Neuronal stem cell (in vitro differentiated cells): Measurements from ENCODE around the gene IL16.

Experiments
- DNase-seq: peaks from one replicate; pipeline ENCODE4 v3.0.0-alpha.2; 2013; ENCODE audit warnings: low spot score
- H2AFZ ChIP-seq: one replicate; pipeline ENCODE4 v1.6.1; 2013; ENCODE audit warnings: mild to moderate bottlenecking, low read length, inconsistent platforms
- H2AK5ac ChIP-seq: 2 replicates; pipeline ENCODE4 v1.6.1; 2013; ENCODE audit warnings: low read depth, mild to moderate bottlenecking, inconsistent platforms, low read length, moderate library complexity, mixed read lengths
- H2BK120ac ChIP-seq: 2 replicates; pipeline ENCODE4 v1.6.1; 2013; ENCODE audit warnings: low read depth, mild to moderate bottlenecking, inconsistent platforms, low read length, moderate library complexity, mixed read lengths
- H2BK12ac ChIP-seq: one replicate; pipeline ENCODE4 v1.6.1; 2013; ENCODE audit warnings: low read length, inconsistent platforms
- H2BK15ac ChIP-seq: 2 replicates; pipeline ENCODE4 v1.6.1; 2013; ENCODE audit warnings: mild to moderate bottlenecking, low read length, inconsistent platforms, mixed read lengths
- H2BK5ac ChIP-seq: one replicate; pipeline ENCODE4 v1.6.1; 2013; ENCODE audit warnings: inconsistent platforms, mild to moderate bottlenecking, low read length, moderate library complexity
- H3K14ac ChIP-seq: one replicate; pipeline ENCODE4 v1.6.1; 2013; ENCODE audit warnings: low read length, inconsistent platforms
- H3K18ac ChIP-seq: 2 replicates; pipeline ENCODE4 v1.6.1; 2013; ENCODE audit warnings: low read length, inconsistent platforms
- H3K23ac ChIP-seq: 2 replicates; pipeline ENCODE4 v1.6.1; 2013; ENCODE audit warnings: low read depth, mild to moderate bottlenecking, mixed read lengths, low read length, inconsistent platforms; ENCODE audit not compliant: poor library complexity
- H3K27ac ChIP-seq: replicated peaks from 3 replicates; pipeline ENCODE4 v1.5.1; 2013; ENCODE audit warnings: low read length, inconsistent platforms
- H3K27me3 ChIP-seq, 3 experiments: 2 replicates each; pipeline ENCODE4 v1.6.1; 2013; ENCODE audit warnings: low read length in 3 of 3, mild to moderate bottlenecking in 2 of 3, inconsistent platforms in 1 of 3, low read depth in 1 of 3, mixed read lengths in 1 of 3, moderate library complexity in 1 of 3; ENCODE audit not compliant: control insufficient read depth in 3 of 3, insufficient read depth in 3 of 3
- H3K36me3 ChIP-seq, 2 donors: replicated peaks in 1 of 2; 2 replicates each; pipeline ENCODE4 v1.6.1; 2013; ENCODE audit warnings: low read length in 2 of 2; ENCODE audit not compliant: control insufficient read depth in 2 of 2, insufficient read depth in 2 of 2
- H3K4ac ChIP-seq: 2 replicates; pipeline ENCODE4 v1.6.1; 2013; ENCODE audit warnings: inconsistent platforms, mild to moderate bottlenecking, low read length, moderate library complexity
- H3K4me1 ChIP-seq, 2 donors: 1 replicate in 1 of 2; 2 replicates in 1 of 2; pipeline ENCODE4 v1.6.1; 2013; ENCODE audit warnings: low read length in 2 of 2, low read depth in 1 of 2; ENCODE audit not compliant: control insufficient read depth in 2 of 2, insufficient read depth in 1 of 2
- H3K4me2 ChIP-seq: one replicate; pipeline ENCODE4 v1.6.1; 2013; ENCODE audit warnings: mild to moderate bottlenecking, low read length, inconsistent platforms; ENCODE audit not compliant: insufficient read depth, poor library complexity, severe bottlenecking
- H3K4me3 ChIP-seq, 2 donors: 2 replicates each; pipeline ENCODE4 v1.5.1; 2013; ENCODE audit warnings: low read length in 2 of 2, mild to moderate bottlenecking in 2 of 2, inconsistent platforms in 1 of 2, moderate library complexity in 1 of 2
- H3K79me1 ChIP-seq: one replicate; pipeline ENCODE4 v1.6.1; 2013; ENCODE audit warnings: low read depth, mild to moderate bottlenecking, inconsistent platforms, low read length, moderate library complexity
- H3K9ac ChIP-seq: one replicate; pipeline ENCODE4 v1.6.1; 2013; ENCODE audit warnings: mild to moderate bottlenecking, low read depth, low read length, inconsistent platforms; ENCODE audit not compliant: poor library complexity
- H3K9me3 ChIP-seq, 2 donors: replicated peaks in 1 of 2; 2 replicates each; pipeline versions ENCODE3 to v1.6.1; 2013; ENCODE audit warnings: low read length in 2 of 2, mild to moderate bottlenecking in 2 of 2, inconsistent platforms in 1 of 2, low read depth in 1 of 2, mixed read lengths in 1 of 2, moderate library complexity in 1 of 2; ENCODE audit not compliant: control insufficient read depth in 2 of 2, insufficient read depth in 1 of 2
- H4K8ac ChIP-seq: one replicate; pipeline ENCODE4 v1.6.1; 2013; ENCODE audit warnings: low read depth, mild to moderate bottlenecking, inconsistent platforms, low read length, moderate library complexity
- H4K91ac ChIP-seq: one replicate; pipeline ENCODE4 v1.6.1; 2013; ENCODE audit warnings: low read length, low read depth, mild to moderate bottlenecking, inconsistent platforms; ENCODE audit not compliant: poor library complexity
- WGBS, 2 donors: extraction: QIAGEN DNeasy Blood & Tissue Kit; methylation state at CpG; one replicate each; pipeline ENCODE4 v1.1.7; 2013; ENCODE audit warnings: missing lambda C conversion rate in 2 of 2, mixed read lengths in 1 of 2; ENCODE audit not compliant: insufficient read length in 2 of 2, insufficient replicate concordance in 1 of 2; ENCODE audit errors: extremely low coverage in 2 of 2; 5-methylcytosine and 5-hydroxymethylcytosine counted together

Gene IL16

GRCh38 chr15:81334768-81335435 lies 138.2 kb downstream of the IL16 start:
- Histone ChIP-seq H3K9ac (no peak overlapping the region), H2BK120ac (no peak overlapping the region), H3K4ac (no peak overlapping the region), H3K36me3 (no peaks in the 10 kb centered on the region), H3K27ac (no peak overlapping the region), H2BK5ac (no peak overlapping the region), H4K8ac (no peak overlapping the region), H3K14ac (no peak overlapping the region), H2BK15ac (no peak overlapping the region), H2BK12ac (no peak overlapping the region), H3K18ac (peak overlapping the region; percentile 30), H3K27me3 (peaks cover 0 to 10% (median 0%) of the 10 kb centered on the region in 3 experiments), H4K91ac (no peak overlapping the region), H2AFZ (no peak overlapping the region), H3K4me1 (peaks cover 0 to 2% of the 10 kb centered on the region in 2 donors), H3K9me3 (no peaks in the 10 kb centered on the region), H2AK5ac (no peak overlapping the region), H3K4me3 (no peak overlapping the region), H3K4me2 (no peak overlapping the region), H3K79me1 (no peaks in the 10 kb centered on the region), H3K23ac (peak overlapping the region; percentile 40)
- no CpG with 5 or more reads among the region's 10 CpGs for WGBS, 2 donors
- DNase-seq, result no peak

- no peak overlapping the region for H3K4me3 ChIP-seq
- no peak overlapping the region for H3K14ac ChIP-seq
- no peak overlapping the region for H3K18ac ChIP-seq
- no peak overlapping the region for H3K27ac ChIP-seq
- no peak overlapping the region for H2BK15ac ChIP-seq
- no peak overlapping the region for H2AFZ ChIP-seq
- no peaks in the 10 kb centered on the region for H3K36me3 ChIP-seq
- H3K4me1 ChIP-seq, result peaks cover 0 to 2% of the 10 kb centered on the region in 2 donors
- H2AK5ac ChIP-seq, result no peak overlapping the region
- H2BK5ac ChIP-seq, result no peak overlapping the region
- H4K8ac ChIP-seq, result no peak overlapping the region
- H3K9me3 ChIP-seq, result no peaks in the 10 kb centered on the region
- H3K4me2 ChIP-seq, result no peak overlapping the region
- WGBS, 2 donors, result no CpG with 5 or more reads among the region's 4 CpGs
- H3K79me1 ChIP-seq, result no peaks in the 10 kb centered on the region
- no peak overlapping the region for H3K9ac ChIP-seq
- H3K27me3 ChIP-seq, result peaks cover 0 to 10% (median 0%) of the 10 kb centered on the region in 3 experiments
- H2BK120ac ChIP-seq, result no peak overlapping the region
- no peak overlapping the region for H2BK12ac ChIP-seq
- no peak overlapping the region for H3K23ac ChIP-seq
- H3K4ac ChIP-seq, result no peak overlapping the region
- no peak overlapping the region for H4K91ac ChIP-seq
- no peak for DNase-seq
Measured at GRCh38 chr15:81335631-81336030, 139.0 kb downstream of the IL16 start.

GRCh38 chr15:81336568-81336967 lies 139.9 kb downstream of the IL16 start:
- H3K4ac ChIP-seq, result no peak overlapping the region
- H3K9ac ChIP-seq, result no peak overlapping the region
- peaks cover 0 to 10% (median 0%) of the 10 kb centered on the region in 3 experiments for H3K27me3 ChIP-seq
- no peak overlapping the region for H2BK12ac ChIP-seq
- H3K27ac ChIP-seq, result no peak overlapping the region
- no peak for DNase-seq
- H3K4me2 ChIP-seq, result no peak overlapping the region
- no peaks in the 10 kb centered on the region for H3K36me3 ChIP-seq
- no CpG with 5 or more reads among the region's 4 CpGs for WGBS, 2 donors
- no peak overlapping the region for H3K23ac ChIP-seq
- H2AK5ac ChIP-seq, result no peak overlapping the region
- H3K18ac ChIP-seq, result no peak overlapping the region
- H4K8ac ChIP-seq, result no peak overlapping the region
- no peak overlapping the region for H2AFZ ChIP-seq
- H2BK5ac ChIP-seq, result no peak overlapping the region
- no peaks in the 10 kb centered on the region for H3K79me1 ChIP-seq
- H3K9me3 ChIP-seq, result no peaks in the 10 kb centered on the region
- H2BK15ac ChIP-seq, result no peak overlapping the region
- H2BK120ac ChIP-seq, result no peak overlapping the region
- H4K91ac ChIP-seq, result no peak overlapping the region
- H3K4me1 ChIP-seq, result peaks cover 0 to 2% of the 10 kb centered on the region in 2 donors
- no peak overlapping the region for H3K14ac ChIP-seq
- no peak overlapping the region for H3K4me3 ChIP-seq

- H3K36me3 ChIP-seq, result no peaks in the 10 kb centered on the region
- no peak overlapping the region for H3K23ac ChIP-seq
- no peak overlapping the region for H3K9ac ChIP-seq
- no peak overlapping the region for H3K4ac ChIP-seq
- no peak overlapping the region for H2BK15ac ChIP-seq
- no peak overlapping the region for H2AFZ ChIP-seq
- H4K8ac ChIP-seq, result no peak overlapping the region
- H2AK5ac ChIP-seq, result no peak overlapping the region
- H3K4me3 ChIP-seq, result no peak overlapping the region
- DNase-seq, result no peak
- no peak overlapping the region for H4K91ac ChIP-seq
- H3K18ac ChIP-seq, result no peak overlapping the region
- no peak overlapping the region for H3K14ac ChIP-seq
- H2BK12ac ChIP-seq, result no peak overlapping the region
- H3K4me1 ChIP-seq, result peaks cover 0 to 2% of the 10 kb centered on the region in 2 donors
- peaks cover 0 to 10% (median 0%) of the 10 kb centered on the region in 3 experiments for H3K27me3 ChIP-seq
- H3K4me2 ChIP-seq, result no peak overlapping the region
- no peaks in the 10 kb centered on the region for H3K79me1 ChIP-seq
- H3K9me3 ChIP-seq, result no peaks in the 10 kb centered on the region
- no peak overlapping the region for H2BK120ac ChIP-seq
- no peak overlapping the region for H3K27ac ChIP-seq
- no peak overlapping the region for H2BK5ac ChIP-seq
- no CpG with 5 or more reads among the region's 3 CpGs for WGBS, 2 donors
Measured at GRCh38 chr15:81337241-81337640, 140.6 kb downstream of the IL16 start.
